ENCODE data around the gene LDHD.
"Not testable (repeated sequence)": the region's sequence is repeated elsewhere in the genome, so short reads cannot be mapped to it uniquely, and the experiment has no call there.

The LDHD gene

GRCh38 chr16:75099075-75099667, 17.4 kb downstream of the LDHD start:
- no peak overlapping the region for H3K4me3 ChIP-seq (ENCODE audit: low read length)
- no peak for TF ChIP-seq ZNF274 (IDR thresholded peaks at IDR 0.05; ENCODE audit: low read depth, low read length)

- no peak for TF ChIP-seq ZNF274 (IDR thresholded peaks at IDR 0.05; ENCODE audit: low read depth, low read length)
- no peak overlapping the region for H3K4me3 ChIP-seq (ENCODE audit: low read length)
Observed at GRCh38 chr16:75097941-75098901, 18.4 kb downstream of the LDHD start.

- TF ChIP-seq ZNF274 (IDR thresholded peaks at IDR 0.05; ENCODE audit: low read depth, low read length) = no peak
- no peak overlapping the region for H3K4me3 ChIP-seq (ENCODE audit: low read length)
Observed at GRCh38 chr16:75097191-75097761, 19.3 kb downstream of the LDHD start.

GRCh38 chr16:75096656-75097055, 19.9 kb downstream of the LDHD start:
- TF ChIP-seq ZNF274 (IDR thresholded peaks at IDR 0.05; ENCODE audit: low read depth, low read length) = no peak
- no peak overlapping the region for H3K4me3 ChIP-seq (ENCODE audit: low read length)

GRCh38 chr16:75095204-75095621, 21.4 kb downstream of the LDHD start:
- no peak overlapping the region for H3K4me3 ChIP-seq (ENCODE audit: low read length)
- no peak for TF ChIP-seq ZNF274 (IDR thresholded peaks at IDR 0.05; ENCODE audit: low read depth, low read length)

- TF ChIP-seq ZNF274 (IDR thresholded peaks at IDR 0.05; ENCODE audit: low read depth, low read length) = no peak
- H3K4me3 ChIP-seq (ENCODE audit: low read length) = no peak overlapping the region
Observed at GRCh38 chr16:75093598-75094540, 22.7 kb downstream of the LDHD start.

- TF ChIP-seq ZNF274 (IDR thresholded peaks at IDR 0.05; ENCODE audit: low read depth, low read length) = no peak
- no peak overlapping the region for H3K4me3 ChIP-seq (ENCODE audit: low read length)
Observed at GRCh38 chr16:75092777-75093176, 23.8 kb downstream of the LDHD start.

- not testable (repeated sequence) for H3K4me3 ChIP-seq (ENCODE audit: low read length)
Observed at GRCh38 chr16:75091619-75092018, 25.0 kb downstream of the LDHD start.

- H3K4me3 ChIP-seq (ENCODE audit: low read length) = not testable (repeated sequence)
Observed at GRCh38 chr16:75090899-75091298, 25.7 kb downstream of the LDHD start.

- TF ChIP-seq ZNF274 (IDR thresholded peaks at IDR 0.05; ENCODE audit: low read depth, low read length) = no peak
- H3K4me3 ChIP-seq (ENCODE audit: low read length) = no peak overlapping the region
Observed at GRCh38 chr16:75089486-75090202, 26.9 kb downstream of the LDHD start.

GRCh38 chr16:75088934-75089333, 27.6 kb downstream of the LDHD start:
- TF ChIP-seq ZNF274 (IDR thresholded peaks at IDR 0.05; ENCODE audit: low read depth, low read length) = no peak
- H3K4me3 ChIP-seq (ENCODE audit: low read length) = no peak overlapping the region

GRCh38 chr16:75088216-75088615, 28.4 kb downstream of the LDHD start:
- no peak overlapping the region for H3K4me3 ChIP-seq (ENCODE audit: low read length)
- TF ChIP-seq ZNF274 (IDR thresholded peaks at IDR 0.05; ENCODE audit: low read depth, low read length) = no peak

GRCh38 chr16:75087375-75087979, 29.1 kb downstream of the LDHD start:
- no peak overlapping the region for H3K4me3 ChIP-seq (ENCODE audit: low read length)

More at GRCh38 chr16:75087375-75087979, 29.1 kb downstream of the LDHD start:
- no peak for TF ChIP-seq ZNF274 (IDR thresholded peaks at IDR 0.05; ENCODE audit: low read depth, low read length)

All from GM08714 (cell line).